ENCODE results near the gene PPP2R3B. TPM values are rescaled to one million over a fixed set of nuclear protein-coding genes. Genes with fewer than 3 reads are reported as not detected.

The PPP2R3B gene
- total RNA-seq, 1 experiment from 2014 or later = 19.1 TPM

DNA sequence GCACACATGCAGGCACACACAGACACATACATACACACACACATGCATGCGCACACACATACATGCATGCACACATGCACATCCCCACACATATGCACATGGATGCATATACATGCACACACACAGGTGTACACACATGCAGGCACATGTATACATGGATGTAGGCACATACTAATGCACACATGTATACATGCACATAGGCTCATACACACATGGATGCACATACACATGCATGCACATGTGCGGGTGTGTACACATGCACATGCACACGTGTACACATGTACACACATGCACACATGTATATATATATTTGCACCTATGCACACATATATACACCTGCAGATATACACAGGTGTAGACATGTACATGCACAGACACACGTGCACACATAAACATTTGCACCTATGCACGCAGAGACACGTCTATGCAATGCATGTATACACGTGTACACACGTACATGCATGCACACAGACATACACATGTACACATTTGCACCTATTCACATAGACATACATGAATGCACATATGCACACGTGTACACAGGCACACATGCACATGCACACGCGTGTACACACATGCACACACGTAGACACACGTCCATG is 101.5 kb downstream of the PPP2R3B start:
- DNase-seq (ENCODE audit: low read depth, low spot score) (no peak), ATAC-seq (no peak)
- TF ChIP-seq EGR1 (IDR thresholded peaks at IDR 0.05; ENCODE audit: low read depth) = no peak
- no peak for TF ChIP-seq TCF7L2 (IDR thresholded peaks at IDR 0.05; ENCODE audit: borderline replicate concordance, extremely low read depth, insufficient read depth, insufficient read length)
- TF ChIP-seq SIN3A (IDR thresholded peaks at IDR 0.05; ENCODE audit: low read depth) = no peak
- TF ChIP-seq POLR2AphosphoS5 (IDR thresholded peaks at IDR 0.05; ENCODE audit: low read depth, low read length) = no peak
- TF ChIP-seq RAD21 (IDR thresholded peaks at IDR 0.05; ENCODE audit: low read depth) = no peak
- TF ChIP-seq JUND (IDR thresholded peaks at IDR 0.05) = no peak
- TF ChIP-seq CBX3 (IDR thresholded peaks at IDR 0.05; ENCODE audit: low read depth) = no peak
- TF ChIP-seq, protein P1, sequence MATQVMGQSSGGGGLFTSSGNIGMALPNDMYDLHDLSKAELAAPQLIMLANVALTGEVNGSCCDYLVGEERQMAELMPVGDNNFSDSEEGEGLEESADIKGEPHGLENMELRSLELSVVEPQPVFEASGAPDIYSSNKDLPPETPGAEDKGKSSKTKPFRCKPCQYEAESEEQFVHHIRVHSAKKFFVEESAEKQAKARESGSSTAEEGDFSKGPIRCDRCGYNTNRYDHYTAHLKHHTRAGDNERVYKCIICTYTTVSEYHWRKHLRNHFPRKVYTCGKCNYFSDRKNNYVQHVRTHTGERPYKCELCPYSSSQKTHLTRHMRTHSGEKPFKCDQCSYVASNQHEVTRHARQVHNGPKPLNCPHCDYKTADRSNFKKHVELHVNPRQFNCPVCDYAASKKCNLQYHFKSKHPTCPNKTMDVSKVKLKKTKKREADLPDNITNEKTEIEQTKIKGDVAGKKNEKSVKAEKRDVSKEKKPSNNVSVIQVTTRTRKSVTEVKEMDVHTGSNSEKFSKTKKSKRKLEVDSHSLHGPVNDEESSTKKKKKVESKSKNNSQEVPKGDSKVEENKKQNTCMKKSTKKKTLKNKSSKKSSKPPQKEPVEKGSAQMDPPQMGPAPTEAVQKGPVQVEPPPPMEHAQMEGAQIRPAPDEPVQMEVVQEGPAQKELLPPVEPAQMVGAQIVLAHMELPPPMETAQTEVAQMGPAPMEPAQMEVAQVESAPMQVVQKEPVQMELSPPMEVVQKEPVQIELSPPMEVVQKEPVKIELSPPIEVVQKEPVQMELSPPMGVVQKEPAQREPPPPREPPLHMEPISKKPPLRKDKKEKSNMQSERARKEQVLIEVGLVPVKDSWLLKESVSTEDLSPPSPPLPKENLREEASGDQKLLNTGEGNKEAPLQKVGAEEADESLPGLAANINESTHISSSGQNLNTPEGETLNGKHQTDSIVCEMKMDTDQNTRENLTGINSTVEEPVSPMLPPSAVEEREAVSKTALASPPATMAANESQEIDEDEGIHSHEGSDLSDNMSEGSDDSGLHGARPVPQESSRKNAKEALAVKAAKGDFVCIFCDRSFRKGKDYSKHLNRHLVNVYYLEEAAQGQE (IDR thresholded peaks at IDR 0.05; ENCODE audit: low read depth) = no peak
- TF ChIP-seq, protein P2, sequence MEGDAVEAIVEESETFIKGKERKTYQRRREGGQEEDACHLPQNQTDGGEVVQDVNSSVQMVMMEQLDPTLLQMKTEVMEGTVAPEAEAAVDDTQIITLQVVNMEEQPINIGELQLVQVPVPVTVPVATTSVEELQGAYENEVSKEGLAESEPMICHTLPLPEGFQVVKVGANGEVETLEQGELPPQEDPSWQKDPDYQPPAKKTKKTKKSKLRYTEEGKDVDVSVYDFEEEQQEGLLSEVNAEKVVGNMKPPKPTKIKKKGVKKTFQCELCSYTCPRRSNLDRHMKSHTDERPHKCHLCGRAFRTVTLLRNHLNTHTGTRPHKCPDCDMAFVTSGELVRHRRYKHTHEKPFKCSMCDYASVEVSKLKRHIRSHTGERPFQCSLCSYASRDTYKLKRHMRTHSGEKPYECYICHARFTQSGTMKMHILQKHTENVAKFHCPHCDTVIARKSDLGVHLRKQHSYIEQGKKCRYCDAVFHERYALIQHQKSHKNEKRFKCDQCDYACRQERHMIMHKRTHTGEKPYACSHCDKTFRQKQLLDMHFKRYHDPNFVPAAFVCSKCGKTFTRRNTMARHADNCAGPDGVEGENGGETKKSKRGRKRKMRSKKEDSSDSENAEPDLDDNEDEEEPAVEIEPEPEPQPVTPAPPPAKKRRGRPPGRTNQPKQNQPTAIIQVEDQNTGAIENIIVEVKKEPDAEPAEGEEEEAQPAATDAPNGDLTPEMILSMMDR (IDR thresholded peaks at IDR 0.05 in 2 of 3, conservative IDR thresholded peaks at IDR 0.05 in 1 of 3; ENCODE audit: borderline replicate concordance in 1 of 3, insufficient read depth in 1 of 3, low read depth in 2 of 3, low read length in 2 of 3) = no peak
- Histone ChIP-seq H3K4me2 (ENCODE audit: low read length) (no peak overlapping the region), H3K4me1 (ENCODE audit: control insufficient read depth in 1 of 2, insufficient read depth in 2 of 2, low read length in 2 of 2) (no peaks in the 10 kb centered on the region; a peak in 1 of 4 replicates), H3K4me3 (replicated peaks in 1 of 2; ENCODE audit: low read depth in 1 of 2, low read length in 2 of 2) (no peak overlapping the region), H3K79me2 (ENCODE audit: insufficient read depth, low read length) (no peaks in the 10 kb centered on the region), H3K9me3 (ENCODE audit: control insufficient read depth in 1 of 2, insufficient read depth in 1 of 2, low read depth in 1 of 2, low read length in 2 of 2) (no peaks in the 10 kb centered on the region; a peak in 1 of 4 replicates), H3K9me2 (ENCODE audit: insufficient read depth) (no peaks in the 10 kb centered on the region), H3K27me3 (ENCODE audit: insufficient read depth, low read length) (no peaks in the 10 kb centered on the region), H4K20me1 (ENCODE audit: insufficient read depth) (no peaks in the 10 kb centered on the region), H3K36me3 (ENCODE audit: control insufficient read depth in 1 of 2, insufficient read depth in 2 of 2, low read length in 2 of 2) (peaks cover 0 to 15% of the 10 kb centered on the region in 2 experiments; a peak in 2 of 4 replicates), H3K9ac (ENCODE audit: low read length) (no peak overlapping the region), H3K27ac (ENCODE audit: low read depth, low read length) (no peak overlapping the region), H2AFZ (ENCODE audit: low read depth, low read length, poor library complexity, severe bottlenecking) (no peak overlapping the region)
- intact Hi-C loops (cut with micrococcal nuclease) = no loop called here
- no TSS peak for BruUV-seq (replicated peaks)
- ChIA-PET RAD21 (ENCODE audit: low non-redundant PET in 1 of 2, low total read pairs in 2 of 2, uncharacterized antibody in 2 of 2, unreplicated experiment in 2 of 2) (no interaction called here), CTCF (no interaction called here), POLR2A (no interaction called here)

Other genes with a start within 250 kb of the PPP2R3B start
- 26.3 TPM for gene PLCXD1, start 105.5 kb downstream of the PPP2R3B start, total RNA-seq (2021; ENCODE audit: unreplicated experiment)
- 41.6 TPM for gene GTPBP6, start 68.1 kb downstream of the PPP2R3B start, total RNA-seq (2021; ENCODE audit: unreplicated experiment)
- gene SHOX, start 243.9 kb upstream of the PPP2R3B start, total RNA-seq (2021; ENCODE audit: unreplicated experiment) = not detected

All from HCT116 (cell line).